OCI-LY1 (cell line): ENCODE data around the gene CYB5A.

Experiments used
- H2AFZ ChIP-seq: fragments of 200-600 bp; sonication (generic), shearing (Covaris generic); 2 replicates; pipeline ENCODE4 v1.6.0; 2014; ENCODE audit warnings: antibody characterized with exemption, mild to moderate bottlenecking, low read length
- H3F3A ChIP-seq: fragments of 200-600 bp; sonication (generic), shearing (Covaris generic); 2 replicates; pipeline ENCODE4 v1.6.0; 2014; ENCODE audit warnings: mild to moderate bottlenecking, antibody characterized with exemption, low read length, moderate library complexity; ENCODE audit not compliant: insufficient read depth
- H3K27ac ChIP-seq: fragments of 200-600 bp; sonication (generic); 2 replicates; pipeline ENCODE4 v1.5.1; 2014; ENCODE audit warnings: low read length, mixed run types, mild to moderate bottlenecking, low read depth; ENCODE audit not compliant: poor library complexity, severe bottlenecking
- H3K27me3 ChIP-seq: fragments of 200-600 bp; sonication (generic); 2 replicates; pipeline ENCODE4 v1.6.0; 2014; ENCODE audit warnings: antibody characterized with exemption, mild to moderate bottlenecking, low read length, moderate library complexity; ENCODE audit not compliant: insufficient read depth
- H3K36me3 ChIP-seq: fragments of 200-600 bp; sonication (generic); 2 replicates; pipeline ENCODE4 v1.6.1; 2014; ENCODE audit warnings: mild to moderate bottlenecking, antibody characterized with exemption, low read length, moderate library complexity, mixed read lengths; ENCODE audit not compliant: insufficient read depth
- H3K4me1 ChIP-seq: fragments of 200-600 bp; sonication (generic); 2 replicates; pipeline ENCODE4 v1.5.1; 2014; ENCODE audit warnings: mild to moderate bottlenecking, low read length, moderate library complexity; ENCODE audit not compliant: insufficient read depth, severe bottlenecking
- H3K4me2 ChIP-seq: fragments of 200-600 bp; sonication (generic), shearing (Covaris generic); 2 replicates; pipeline ENCODE4 v1.6.1; 2014; ENCODE audit warnings: low read length
- H3K4me3 ChIP-seq: fragments of 200-600 bp; sonication (generic); 2 replicates; pipeline ENCODE4 v1.5.1; 2014; ENCODE audit warnings: low read length, low read depth, mild to moderate bottlenecking, mixed read lengths; ENCODE audit not compliant: poor library complexity, severe bottlenecking
- H3K79me2 ChIP-seq: fragments of 200-600 bp; shearing (Covaris generic); 2 replicates; pipeline ENCODE4 v1.6.1; 2016; ENCODE audit warnings: mixed run types, low read length, mixed read lengths; ENCODE audit not compliant: insufficient read depth
- H3K9ac ChIP-seq: fragments of 200-600 bp; sonication (generic), shearing (Covaris generic); 2 replicates; pipeline ENCODE4 v1.6.1; 2014; ENCODE audit warnings: mild to moderate bottlenecking, low read length, mixed read lengths
- H3K9me2 ChIP-seq: fragments of 200-600 bp; sonication (generic), shearing (Covaris generic); 2 replicates; pipeline ENCODE4 v1.6.1; 2014; ENCODE audit warnings: low read depth, mild to moderate bottlenecking, low read length, mixed read lengths
- H3K9me3 ChIP-seq: fragments of 200-600 bp; shearing (Covaris generic); 2 replicates; pipeline ENCODE4 v1.6.1; 2014; ENCODE audit warnings: low read length, mixed read lengths
- H4K20me1 ChIP-seq: fragments of 200-600 bp; sonication (generic), shearing (Covaris generic); 2 replicates; pipeline ENCODE4 v1.6.0; 2016; ENCODE audit warnings: mild to moderate bottlenecking, low read length; ENCODE audit not compliant: insufficient read depth
- EZH2 ChIP-seq: fragments of 200-600 bp; sonication (generic), shearing (Covaris generic); IDR thresholded peaks from 2 replicates; pipeline ENCODE4 v1.8.0; 2017; ENCODE audit warnings: borderline replicate concordance, mixed run types, mild to moderate bottlenecking, antibody characterized with exemption, low read length, moderate library complexity, mixed read lengths
- TF ChIP-seq, protein P1 (sequence below): fragments of 200-600 bp; sonication (generic), shearing (Covaris generic); IDR thresholded peaks from 2 replicates; pipeline ENCODE4 v1.5.1; 2017; ENCODE audit warnings: mild to moderate bottlenecking, antibody characterized with exemption, low read length, moderate library complexity, mixed read lengths

CYB5A gene

GRCh38 chr18:74303936-74304335 is 12.2 kb upstream of the CYB5A start:
- H3K4me1 ChIP-seq: no peaks in the 10 kb centered on the region
- TF ChIP-seq, protein P1, sequence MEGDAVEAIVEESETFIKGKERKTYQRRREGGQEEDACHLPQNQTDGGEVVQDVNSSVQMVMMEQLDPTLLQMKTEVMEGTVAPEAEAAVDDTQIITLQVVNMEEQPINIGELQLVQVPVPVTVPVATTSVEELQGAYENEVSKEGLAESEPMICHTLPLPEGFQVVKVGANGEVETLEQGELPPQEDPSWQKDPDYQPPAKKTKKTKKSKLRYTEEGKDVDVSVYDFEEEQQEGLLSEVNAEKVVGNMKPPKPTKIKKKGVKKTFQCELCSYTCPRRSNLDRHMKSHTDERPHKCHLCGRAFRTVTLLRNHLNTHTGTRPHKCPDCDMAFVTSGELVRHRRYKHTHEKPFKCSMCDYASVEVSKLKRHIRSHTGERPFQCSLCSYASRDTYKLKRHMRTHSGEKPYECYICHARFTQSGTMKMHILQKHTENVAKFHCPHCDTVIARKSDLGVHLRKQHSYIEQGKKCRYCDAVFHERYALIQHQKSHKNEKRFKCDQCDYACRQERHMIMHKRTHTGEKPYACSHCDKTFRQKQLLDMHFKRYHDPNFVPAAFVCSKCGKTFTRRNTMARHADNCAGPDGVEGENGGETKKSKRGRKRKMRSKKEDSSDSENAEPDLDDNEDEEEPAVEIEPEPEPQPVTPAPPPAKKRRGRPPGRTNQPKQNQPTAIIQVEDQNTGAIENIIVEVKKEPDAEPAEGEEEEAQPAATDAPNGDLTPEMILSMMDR: no peak
- no peak for TF ChIP-seq EZH2
- no peaks in the 10 kb centered on the region for H3K9me2 ChIP-seq
- no peaks in the 10 kb centered on the region for H4K20me1 ChIP-seq
- peaks cover 2% of the 10 kb centered on the region; the same call in 1 of the 2 replicates for H3K9me3 ChIP-seq
- peaks cover 3% of the 10 kb centered on the region; the same call in 1 of the 2 replicates for H3F3A ChIP-seq
- no peaks in the 10 kb centered on the region; the same call in 1 of the 2 replicates for H3K36me3 ChIP-seq
- no peaks in the 10 kb centered on the region for H3K27me3 ChIP-seq
- no peak overlapping the region for H2AFZ ChIP-seq
- no peaks in the 10 kb centered on the region for H3K79me2 ChIP-seq
- no peak overlapping the region for H3K4me2 ChIP-seq
- H3K9ac ChIP-seq: no peak overlapping the region
- H3K27ac ChIP-seq: no peak overlapping the region
- H3K4me3 ChIP-seq: no peak overlapping the region

DNA sequence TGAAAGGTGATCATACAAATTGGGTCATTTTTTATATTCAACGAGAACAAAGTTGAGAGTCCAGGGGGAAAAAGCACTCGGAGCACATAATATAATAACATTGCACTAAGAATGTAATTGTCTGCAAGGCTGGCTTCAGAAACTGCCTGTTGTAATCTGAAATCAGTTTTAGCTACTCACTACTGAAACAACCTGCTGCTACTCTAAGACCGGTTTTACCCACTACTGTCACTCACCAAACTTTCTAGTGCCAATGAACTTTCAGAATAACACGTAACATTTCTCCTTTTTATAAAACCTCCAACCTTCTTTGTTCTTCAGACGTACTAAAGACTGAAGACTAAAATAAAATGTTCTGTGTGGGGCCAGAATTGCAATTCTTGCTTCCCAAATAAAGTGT is 11.5 kb upstream of the CYB5A start:
- H3K4me2 ChIP-seq: no peak overlapping the region

DNA sequence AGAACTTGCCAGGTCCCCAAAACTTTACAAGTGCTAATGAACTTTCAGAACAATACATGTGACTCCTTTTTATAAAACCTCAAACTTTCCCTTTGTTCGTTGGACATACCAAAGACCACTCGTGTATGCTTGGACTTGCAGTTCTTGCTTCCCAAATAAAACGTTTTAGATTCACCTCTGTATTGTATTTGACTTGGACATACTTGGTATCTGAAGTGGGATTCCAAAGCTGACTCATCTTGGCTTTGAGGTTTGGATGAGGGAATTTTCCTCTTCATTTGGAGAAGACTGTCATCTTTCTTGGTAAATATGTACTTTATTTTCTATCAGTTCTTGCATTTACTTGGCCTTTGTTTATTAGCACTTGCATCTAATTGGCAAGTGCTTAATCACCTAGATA is 8.0 kb upstream of the CYB5A start:
- no peaks in the 10 kb centered on the region for H3K27me3 ChIP-seq
- H3K4me3 ChIP-seq: no peak overlapping the region
- no peaks in the 10 kb centered on the region; the same call in 1 of the 2 replicates for H3K36me3 ChIP-seq
- no peak overlapping the region for H3K4me2 ChIP-seq
- peaks cover 2% of the 10 kb centered on the region; the same call in 1 of the 2 replicates for H3K9me3 ChIP-seq
- H3F3A ChIP-seq: peaks cover 3% of the 10 kb centered on the region; the same call in 1 of the 2 replicates
- H3K4me1 ChIP-seq: no peaks in the 10 kb centered on the region
- H3K79me2 ChIP-seq: no peaks in the 10 kb centered on the region
- H3K9me2 ChIP-seq: no peaks in the 10 kb centered on the region
- no peaks in the 10 kb centered on the region for H4K20me1 ChIP-seq
- TF ChIP-seq, protein P1: no peak
- TF ChIP-seq EZH2: no peak
- no peak overlapping the region for H3K27ac ChIP-seq
- H2AFZ ChIP-seq: no peak overlapping the region
- H3K9ac ChIP-seq: no peak overlapping the region

More for the DNA sequence above, 11.5 kb upstream of the CYB5A start:
- Histone ChIP-seq H2AFZ (no peak overlapping the region), H3K36me3 (no peaks in the 10 kb centered on the region; the same call in 1 of the 2 replicates), H3K27ac (no peak overlapping the region), H3K79me2 (no peaks in the 10 kb centered on the region), H3K9me2 (no peaks in the 10 kb centered on the region), H3K27me3 (no peaks in the 10 kb centered on the region), H3K9me3 (peaks cover 2% of the 10 kb centered on the region; the same call in 1 of the 2 replicates), H3K9ac (no peak overlapping the region), H3K4me1 (no peaks in the 10 kb centered on the region), H4K20me1 (no peaks in the 10 kb centered on the region), H3F3A (peaks cover 3% of the 10 kb centered on the region; the same call in 1 of the 2 replicates), H3K4me3 (no peak overlapping the region)
- TF ChIP-seq, protein P1: no peak
- TF ChIP-seq EZH2: no peak
